Ishikawa (cell line): ENCODE results near the gene BCO1.

Source experiments
- CEBPB ChIP-seq: IDR thresholded peaks from 2 replicates; pipeline ENCODE4 v1.6.1; 2012
- EP300 ChIP-seq: IDR thresholded peaks from 2 replicates; pipeline ENCODE4 v1.6.1; 2012; ENCODE audit warnings: borderline replicate concordance
- FOXM1 ChIP-seq: IDR thresholded peaks from 2 replicates; pipeline ENCODE4 v1.6.1; 2012; ENCODE audit warnings: low read depth, borderline replicate concordance
- MAX ChIP-seq: IDR thresholded peaks from 2 replicates; pipeline ENCODE4 v1.6.1; 2012
- NFIC ChIP-seq: IDR thresholded peaks from 2 replicates; pipeline ENCODE4 v1.6.1; 2012
- RAD21 ChIP-seq: IDR thresholded peaks from 2 replicates; pipeline ENCODE4 v1.6.1; 2012; ENCODE audit warnings: low read depth
- REST ChIP-seq: IDR thresholded peaks from 2 replicates; pipeline ENCODE4 v1.6.1; 2012; ENCODE audit warnings: low read depth, mild to moderate bottlenecking
- TAF1 ChIP-seq: IDR thresholded peaks from 2 replicates; pipeline ENCODE4 v1.6.1; 2012; ENCODE audit warnings: low read depth, mild to moderate bottlenecking
- TCF12 ChIP-seq: IDR thresholded peaks from 2 replicates; pipeline ENCODE4 v1.6.1; 2012; ENCODE audit warnings: low read depth
- USF1 ChIP-seq: IDR thresholded peaks from 2 replicates; pipeline ENCODE4 v1.6.1; 2012
- YY1 ChIP-seq: IDR thresholded peaks from 2 replicates; pipeline ENCODE4 v1.6.1; 2012; ENCODE audit warnings: low read depth

GRCh38 chr16:81265052-81265451, 26.6 kb downstream of the BCO1 start:
- TF ChIP-seq EP300 (no peak), NFIC (no peak), MAX (no peak), TCF12 (no peak), RAD21 (no peak), REST (no peak), TAF1 (no peak), FOXM1 (no peak), USF1 (no peak), YY1 (no peak), CEBPB (no peak)
